Measurements from ENCODE around the gene RAB6A. TPM values are rescaled to one million over a fixed set of nuclear protein-coding genes. Genes with fewer than 3 reads are reported as not detected.

The RAB6A gene
- total and polyA plus RNA-seq, 10 of the 15 experiments (the other 5 are each of a cell fraction or from before 2014, with no cell fraction given): 9.8 to 107 (median 34.1) TPM

- TF ChIP-seq RFX5 (IDR thresholded peaks at IDR 0.05; ENCODE audit: low read depth, low read length) (no peak), BRCA1 (IDR thresholded peaks at IDR 0.05; ENCODE audit: low read depth, low read length) (no peak), HSF1 (IDR thresholded peaks at IDR 0.05; ENCODE audit: low read depth, low read length) (no peak), SP1 (IDR thresholded peaks at IDR 0.05; ENCODE audit: low read depth, low read length) (no peak), NFYA (IDR thresholded peaks at IDR 0.05; ENCODE audit: borderline replicate concordance, low read depth, low read length) (no peak), ZNF24 (IDR thresholded peaks at IDR 0.05) (no peak), NFYB (IDR thresholded peaks at IDR 0.05; ENCODE audit: insufficient read depth, low read depth, low read length) (no peak)
- TF ChIP-seq, protein P1, sequence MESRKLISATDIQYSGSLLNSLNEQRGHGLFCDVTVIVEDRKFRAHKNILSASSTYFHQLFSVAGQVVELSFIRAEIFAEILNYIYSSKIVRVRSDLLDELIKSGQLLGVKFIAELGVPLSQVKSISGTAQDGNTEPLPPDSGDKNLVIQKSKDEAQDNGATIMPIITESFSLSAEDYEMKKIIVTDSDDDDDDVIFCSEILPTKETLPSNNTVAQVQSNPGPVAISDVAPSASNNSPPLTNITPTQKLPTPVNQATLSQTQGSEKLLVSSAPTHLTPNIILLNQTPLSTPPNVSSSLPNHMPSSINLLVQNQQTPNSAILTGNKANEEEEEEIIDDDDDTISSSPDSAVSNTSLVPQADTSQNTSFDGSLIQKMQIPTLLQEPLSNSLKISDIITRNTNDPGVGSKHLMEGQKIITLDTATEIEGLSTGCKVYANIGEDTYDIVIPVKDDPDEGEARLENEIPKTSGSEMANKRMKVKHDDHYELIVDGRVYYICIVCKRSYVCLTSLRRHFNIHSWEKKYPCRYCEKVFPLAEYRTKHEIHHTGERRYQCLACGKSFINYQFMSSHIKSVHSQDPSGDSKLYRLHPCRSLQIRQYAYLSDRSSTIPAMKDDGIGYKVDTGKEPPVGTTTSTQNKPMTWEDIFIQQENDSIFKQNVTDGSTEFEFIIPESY (IDR thresholded peaks at IDR 0.05): no peak
- Histone ChIP-seq H3K36me3 (ENCODE audit: control insufficient read depth in 2 of 2, insufficient read depth in 2 of 2, low read length in 1 of 2) (peaks cover 0 to 2% of the 10 kb centered on the region in 2 experiments; a peak in 2 of 4 replicates), H3K27me3 (replicated peaks in 1 of 2; ENCODE audit: control insufficient read depth in 2 of 2, insufficient read depth in 2 of 2, low read length in 1 of 2) (no peaks in the 10 kb centered on the region), H3K4me3 (no peak overlapping the region), H3K9me3 (replicated peaks; ENCODE audit: control insufficient read depth, insufficient read depth, low read length) (no peaks in the 10 kb centered on the region), H3K4me2 (ENCODE audit: control insufficient read depth, insufficient read depth) (no peak overlapping the region), H2AFZ (ENCODE audit: control insufficient read depth, low read depth, low read length) (no peak overlapping the region), H3K27ac (ENCODE audit: control insufficient read depth, insufficient read depth) (no peak overlapping the region), H3K79me2 (ENCODE audit: control insufficient read depth, insufficient read depth, low read length) (peaks cover 69% of the 10 kb centered on the region), H3K9ac (ENCODE audit: control insufficient read depth, insufficient read depth, low read length) (no peak overlapping the region), H4K20me1 (ENCODE audit: control insufficient read depth, insufficient read depth) (no peaks in the 10 kb centered on the region), H3K4me1 (ENCODE audit: control insufficient read depth, insufficient read depth, low read length) (no peaks in the 10 kb centered on the region)
- intact Hi-C loops (cut with micrococcal nuclease; ENCODE audit: unreplicated experiment) (no loop called here), in situ Hi-C loops (cut with MboI) (no loop called here)
- ChIA-PET CTCF (no interaction called here), POLR2A (interaction anchor here (0.7 kb wide), 1 partner anchor 43 kb away, joined by 3 read pairs; no protein-coding TSS in a partner anchor), RAD21 (ENCODE audit: unreplicated experiment) (no interaction called here), SMC1A (ENCODE audit: uncharacterized antibody, unreplicated experiment) (no interaction called here)
- no TSS peak for BruUV-seq (replicated peaks)
- no peak for DNase-seq (ENCODE audit: low read depth, low spot score)
- ATAC-seq: no peak
- no peak for FAIRE-seq
These were observed 5.2 kb downstream of the RAB6A start for GRCh38 chr11:73755670-73756069.

Measured in GM12878 (cell line).